Ishikawa (cell line): Measurements from ENCODE around the gene PHLDA2.
A peak's percentile ranks its signal among the peaks of the same experiment; 100 is the strongest.

Experiments
- CEBPB ChIP-seq: IDR thresholded peaks from 2 replicates; pipeline ENCODE4 v1.6.1; 2012
- CREB1 ChIP-seq: IDR thresholded peaks from 2 replicates; pipeline ENCODE4 v1.6.1; 2012; ENCODE audit warnings: low read depth
- EGR1 ChIP-seq: IDR thresholded peaks from 2 replicates; pipeline ENCODE4 v1.6.1; 2012
- EP300 ChIP-seq: IDR thresholded peaks from 2 replicates; pipeline ENCODE4 v1.6.1; 2012; ENCODE audit warnings: borderline replicate concordance
- FOXM1 ChIP-seq: IDR thresholded peaks from 2 replicates; pipeline ENCODE4 v1.6.1; 2012; ENCODE audit warnings: low read depth, borderline replicate concordance
- NFIC ChIP-seq: IDR thresholded peaks from 2 replicates; pipeline ENCODE4 v1.6.1; 2012
- RAD21 ChIP-seq: IDR thresholded peaks from 2 replicates; pipeline ENCODE4 v1.6.1; 2012; ENCODE audit warnings: low read depth
- REST ChIP-seq: IDR thresholded peaks from 2 replicates; pipeline ENCODE4 v1.6.1; 2012; ENCODE audit warnings: low read depth, mild to moderate bottlenecking
- TAF1 ChIP-seq: IDR thresholded peaks from 2 replicates; pipeline ENCODE4 v1.6.1; 2012; ENCODE audit warnings: low read depth, mild to moderate bottlenecking
- TCF12 ChIP-seq: IDR thresholded peaks from 2 replicates; pipeline ENCODE4 v1.6.1; 2012; ENCODE audit warnings: low read depth
- TEAD4 ChIP-seq: IDR thresholded peaks from 2 replicates; pipeline ENCODE4 v1.6.1; 2012
- YY1 ChIP-seq: IDR thresholded peaks from 2 replicates; pipeline ENCODE4 v1.6.1; 2012; ENCODE audit warnings: low read depth
- ZBTB7A ChIP-seq: IDR thresholded peaks from 2 replicates; pipeline ENCODE4 v1.6.1; 2012; ENCODE audit warnings: low read depth
- TF ChIP-seq, protein P1 (sequence below): IDR thresholded peaks from 2 replicates; pipeline ENCODE4 v1.6.1; 2012
- TF ChIP-seq, protein P2 (sequence below): IDR thresholded peaks from 2 replicates; pipeline ENCODE4 v1.6.1; 2012

Gene PHLDA2

GRCh38 chr11:2934021-2934550, 4.9 kb upstream of the PHLDA2 start:
- no peak for TF ChIP-seq NFIC
- TF ChIP-seq CREB1, result no peak
- no peak for TF ChIP-seq RAD21
- TF ChIP-seq TAF1, result no peak
- TF ChIP-seq REST, result no peak
- no peak for TF ChIP-seq YY1
- no peak for TF ChIP-seq TCF12
- no peak for TF ChIP-seq EP300
- TF ChIP-seq, protein P1, sequence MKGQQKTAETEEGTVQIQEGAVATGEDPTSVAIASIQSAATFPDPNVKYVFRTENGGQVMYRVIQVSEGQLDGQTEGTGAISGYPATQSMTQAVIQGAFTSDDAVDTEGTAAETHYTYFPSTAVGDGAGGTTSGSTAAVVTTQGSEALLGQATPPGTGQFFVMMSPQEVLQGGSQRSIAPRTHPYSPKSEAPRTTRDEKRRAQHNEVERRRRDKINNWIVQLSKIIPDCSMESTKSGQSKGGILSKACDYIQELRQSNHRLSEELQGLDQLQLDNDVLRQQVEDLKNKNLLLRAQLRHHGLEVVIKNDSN, result no peak
- no peak for TF ChIP-seq CEBPB
- TF ChIP-seq, protein P2, sequence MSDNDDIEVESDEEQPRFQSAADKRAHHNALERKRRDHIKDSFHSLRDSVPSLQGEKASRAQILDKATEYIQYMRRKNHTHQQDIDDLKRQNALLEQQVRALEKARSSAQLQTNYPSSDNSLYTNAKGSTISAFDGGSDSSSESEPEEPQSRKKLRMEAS, result no peak
- TF ChIP-seq ZBTB7A, result no peak

- TF ChIP-seq TCF12 (peak; percentile 16; the same call in 1 of the 2 replicates), EGR1 (no peak), CREB1 (peak; percentile 70), ZBTB7A (no peak), EP300 (no peak), FOXM1 (no peak), REST (no peak), NFIC (no peak), RAD21 (no peak), CEBPB (peak; percentile 31; the same call in 1 of the 2 replicates), TEAD4 (no peak), YY1 (no peak), TAF1 (no peak)
- TF ChIP-seq, protein P1, result no peak
- TF ChIP-seq, protein P2, result peak; percentile 60
Observed at GRCh38 chr11:2933375-2934020, 4.3 kb upstream of the PHLDA2 start.

DNA sequence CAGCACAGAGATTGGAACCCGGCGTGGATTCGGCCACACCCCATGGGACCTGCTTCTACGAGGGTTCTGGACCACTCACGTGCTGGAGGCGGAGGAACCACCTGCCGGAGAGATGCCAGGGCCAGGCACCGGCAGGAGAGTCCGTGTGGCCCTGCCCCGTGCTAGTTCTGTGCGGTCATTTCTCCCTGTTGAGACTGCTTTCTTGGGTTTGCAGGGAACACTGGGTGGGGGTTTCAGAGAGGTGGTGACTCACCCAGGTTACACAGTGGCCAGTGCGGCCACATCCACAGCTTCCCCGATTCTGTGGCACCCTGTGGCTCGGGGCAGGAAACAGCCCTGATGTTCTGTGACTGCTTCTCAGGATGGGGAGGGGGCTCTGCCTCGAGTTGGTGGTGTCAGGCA, 3.6 kb upstream of the PHLDA2 start:
- TF ChIP-seq YY1, result no peak
- TF ChIP-seq, protein P2, result no peak
- no peak for TF ChIP-seq FOXM1
- TF ChIP-seq NFIC, result no peak
- no peak for TF ChIP-seq CREB1
- no peak for TF ChIP-seq RAD21
- TF ChIP-seq REST, result no peak
- TF ChIP-seq EP300, result no peak
- TF ChIP-seq CEBPB, result no peak
- TF ChIP-seq TAF1, result no peak
- TF ChIP-seq TEAD4, result no peak
- TF ChIP-seq EGR1, result no peak
- TF ChIP-seq, protein P1, result no peak
- no peak; the same call in 1 of the 2 replicates for TF ChIP-seq ZBTB7A
- no peak for TF ChIP-seq TCF12
